Measurements from ENCODE around the gene EPSTI1.

Gene EPSTI1

DNA sequence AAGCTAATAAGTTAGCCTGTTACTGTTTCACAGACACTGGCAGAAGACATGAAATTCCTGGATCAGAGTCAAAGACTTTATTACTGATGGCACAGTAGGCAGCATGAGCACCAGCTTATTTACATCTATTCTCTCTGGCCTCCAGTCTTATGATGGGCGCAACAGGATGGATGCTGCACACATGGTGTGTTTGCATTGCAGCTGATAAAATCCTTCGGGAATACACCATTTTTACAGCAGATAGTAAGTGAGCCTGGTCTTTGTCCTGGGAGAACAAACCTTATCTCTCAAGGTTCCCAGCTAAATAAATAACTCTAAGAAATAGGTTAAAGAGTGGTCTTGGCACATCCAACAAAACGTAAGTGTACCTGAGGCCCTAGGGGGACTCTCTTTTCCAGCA, 16.0 kb downstream of the EPSTI1 start:
- no peak for DNase-seq (ENCODE audit: low read depth in 1 of 2, low spot score in 1 of 2)

DNA sequence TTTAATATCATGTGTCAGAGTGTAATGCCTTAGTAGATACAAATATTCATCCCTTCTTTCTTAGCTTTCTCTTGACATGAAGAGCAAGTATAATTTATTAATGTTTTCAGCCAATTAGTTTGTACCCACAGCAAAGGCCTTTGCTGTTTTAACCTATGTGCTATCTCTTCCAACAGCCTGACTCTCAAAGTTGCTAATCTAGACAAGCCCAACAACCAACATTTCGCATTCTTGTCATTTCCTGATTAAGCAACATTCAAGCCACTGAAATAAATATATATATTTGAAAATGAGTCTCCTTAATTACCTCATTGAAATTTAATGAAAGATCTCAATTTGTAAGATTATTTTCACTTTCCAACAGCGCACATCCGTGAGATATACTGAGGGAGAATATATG, 18.5 kb downstream of the EPSTI1 start:
- no peak for DNase-seq (ENCODE audit: low read depth in 1 of 2, low spot score in 1 of 2)

DNA sequence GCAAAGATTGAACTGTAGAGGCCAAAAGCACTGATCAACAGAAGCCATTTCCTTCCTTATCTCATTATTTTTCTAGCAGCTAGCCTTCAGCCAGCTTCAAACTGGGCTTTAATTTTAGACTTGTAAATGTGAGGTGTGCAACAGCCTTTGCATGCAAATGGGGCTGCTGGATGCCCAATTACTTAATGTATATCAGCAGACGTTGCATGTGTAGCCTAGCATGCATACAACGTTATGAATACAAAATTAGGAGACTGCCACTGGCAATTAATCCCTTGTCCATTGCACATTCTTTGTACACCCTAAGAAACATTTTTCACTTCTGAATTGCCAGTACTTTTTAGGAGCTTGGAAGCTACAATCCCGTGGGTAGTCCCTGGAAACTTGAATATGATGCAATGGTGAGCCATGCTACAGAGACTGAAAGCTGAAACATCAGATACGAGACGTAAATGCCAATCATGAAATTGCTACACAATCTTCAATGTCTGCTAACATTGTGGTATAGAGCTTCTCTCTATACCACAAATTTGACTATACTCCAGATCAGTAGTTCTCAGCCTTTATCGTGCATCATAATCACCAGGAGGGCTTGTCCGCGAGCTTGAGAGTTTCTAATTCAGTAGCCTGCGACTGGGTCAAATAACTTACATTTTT, 20.2 kb downstream of the EPSTI1 start:
- DNase-seq (ENCODE audit: low read depth in 1 of 2, low spot score in 1 of 2): no peak

GRCh38 chr13:42970824-42971690, 21.0 kb downstream of the EPSTI1 start:
- DNase-seq (ENCODE audit: low read depth in 1 of 2, low spot score in 1 of 2): no peak

GRCh38 chr13:42969565-42970172, 22.4 kb downstream of the EPSTI1 start:
- peak; percentile 60 to 68 for DNase-seq (ENCODE audit: low read depth in 1 of 2, low spot score in 1 of 2)

DNA sequence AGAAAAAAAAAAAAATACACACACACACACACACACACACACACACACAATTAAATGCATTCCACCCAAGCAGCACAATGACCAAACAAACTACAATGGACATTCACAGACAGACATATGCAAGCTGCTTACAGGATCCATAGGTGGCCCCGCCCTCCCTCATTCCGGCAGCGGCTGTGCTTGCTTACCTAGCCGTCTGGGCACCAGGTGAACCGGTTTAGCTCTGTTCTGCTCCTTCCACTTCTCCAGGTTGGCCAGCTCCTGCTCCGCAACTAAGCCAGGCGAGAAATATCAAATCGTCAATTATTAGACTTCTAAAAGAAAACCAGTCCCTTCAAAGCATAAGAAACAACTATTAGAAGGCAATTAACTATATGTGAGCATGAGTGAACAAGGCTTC, 23.1 kb downstream of the EPSTI1 start:
- no peak for DNase-seq (ENCODE audit: low read depth in 1 of 2, low spot score in 1 of 2)

- DNase-seq (ENCODE audit: low read depth in 1 of 2, low spot score in 1 of 2): no peak
Observed at GRCh38 chr13:42967660-42968059, 24.4 kb downstream of the EPSTI1 start.

- DNase-seq (ENCODE audit: low read depth in 1 of 2, low spot score in 1 of 2): no peak
Observed at GRCh38 chr13:42965281-42965680, 26.8 kb downstream of the EPSTI1 start.

DNA sequence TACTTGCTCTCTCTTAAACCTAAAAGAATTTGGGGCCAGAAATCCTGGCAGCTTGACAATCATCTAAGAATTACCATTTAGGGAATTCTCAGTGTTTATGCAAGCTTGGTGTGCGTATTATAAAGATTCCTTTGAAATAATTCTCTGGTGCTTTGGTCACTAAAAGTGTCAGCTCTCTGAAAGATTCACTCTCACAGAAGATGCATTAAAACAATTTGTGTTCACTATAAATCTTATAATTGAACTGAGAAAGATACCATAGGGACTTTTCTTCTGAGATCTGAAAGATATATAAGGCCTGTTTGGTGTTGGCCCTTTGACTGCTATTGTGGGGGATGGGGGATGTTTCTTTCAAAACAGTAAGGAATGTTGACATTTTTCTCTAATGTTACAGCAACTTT, 27.3 kb downstream of the EPSTI1 start:
- DNase-seq (ENCODE audit: low read depth in 1 of 2, low spot score in 1 of 2): no peak

DNA sequence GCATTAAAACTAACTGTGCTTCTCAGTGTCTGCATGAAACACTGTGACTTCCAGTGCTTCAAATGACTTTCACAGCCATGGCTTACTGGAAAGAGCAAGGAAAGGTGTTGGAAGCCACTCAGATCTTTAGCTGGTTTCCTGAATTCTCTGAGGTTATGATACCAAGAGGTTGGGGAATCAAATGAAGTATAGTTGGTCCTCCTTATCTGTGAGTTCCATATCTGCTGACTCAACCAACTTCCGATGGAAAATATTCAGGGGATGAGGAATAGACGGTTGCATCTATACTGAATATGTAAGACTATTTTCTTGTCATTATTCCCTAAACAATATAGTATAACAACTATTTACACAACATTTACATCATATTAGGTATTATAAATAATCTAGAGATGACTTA, 32.4 kb downstream of the EPSTI1 start:
- DNase-seq (ENCODE audit: low read depth in 1 of 2, low spot score in 1 of 2): no peak

- DNase-seq (ENCODE audit: low read depth in 1 of 2, low spot score in 1 of 2): no peak
Observed at GRCh38 chr13:42957881-42958280, 34.2 kb downstream of the EPSTI1 start.

DNA sequence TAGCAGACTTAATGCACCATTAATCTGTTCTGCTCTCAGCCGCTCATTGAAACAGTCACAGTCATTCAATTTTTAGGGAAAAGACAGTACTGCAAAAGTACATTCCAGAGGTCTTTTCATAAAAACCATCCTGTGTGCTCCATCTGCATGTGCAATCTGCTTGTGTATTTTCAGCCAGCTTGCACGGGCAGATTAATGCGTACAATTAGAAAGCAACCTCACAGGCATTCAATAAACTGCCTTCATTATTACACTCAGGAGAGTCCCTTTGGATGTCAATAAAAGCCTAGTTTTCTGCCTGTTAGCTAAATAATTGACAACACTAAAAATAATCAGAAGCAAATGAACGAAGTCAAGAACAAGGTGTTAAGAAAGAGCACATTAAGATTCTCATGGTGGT, 41.9 kb downstream of the EPSTI1 start:
- no peak for DNase-seq (ENCODE audit: low read depth in 1 of 2, low spot score in 1 of 2)

DNA sequence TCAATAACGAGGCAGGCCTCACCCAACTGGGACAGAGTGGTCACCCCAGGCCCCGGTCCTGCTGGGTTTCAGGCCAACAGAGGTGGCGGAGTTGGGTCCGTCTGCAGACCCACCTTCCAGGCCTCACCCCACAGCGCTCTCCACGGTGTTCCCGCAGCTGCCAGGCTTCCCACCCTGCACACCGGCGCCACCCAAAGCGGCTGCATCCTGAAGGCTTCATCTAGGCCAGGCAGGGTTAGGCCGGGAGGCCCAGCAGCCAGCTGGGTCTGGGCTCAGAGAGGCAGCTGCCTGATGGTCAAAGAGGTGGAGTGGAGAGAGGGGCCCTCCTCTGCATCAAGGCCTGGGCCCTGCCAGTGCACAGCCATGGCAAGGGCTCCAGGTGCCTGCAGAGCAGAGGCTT, 44.1 kb downstream of the EPSTI1 start:
- DNase-seq (ENCODE audit: low read depth in 1 of 2, low spot score in 1 of 2): no peak

DNA sequence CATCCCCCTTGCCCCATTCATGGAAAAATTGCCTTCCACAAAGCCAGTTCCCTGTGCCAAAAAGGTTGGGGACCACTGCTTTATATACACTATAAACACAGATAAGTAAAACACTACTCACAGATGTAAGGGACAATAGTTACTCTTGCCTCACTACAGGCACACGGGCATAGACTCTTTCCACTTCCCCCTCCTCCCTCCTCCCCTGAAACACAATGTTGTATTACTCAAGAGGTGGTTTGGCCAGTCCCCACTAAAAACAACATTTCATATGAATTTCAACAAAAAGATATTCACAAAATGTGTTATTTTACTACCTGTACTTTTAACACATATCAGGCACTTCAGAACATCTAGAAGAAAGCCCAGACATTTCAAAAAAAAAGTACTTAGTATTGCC, 45.1 kb downstream of the EPSTI1 start:
- no peak for DNase-seq (ENCODE audit: low read depth in 1 of 2, low spot score in 1 of 2)

DNA sequence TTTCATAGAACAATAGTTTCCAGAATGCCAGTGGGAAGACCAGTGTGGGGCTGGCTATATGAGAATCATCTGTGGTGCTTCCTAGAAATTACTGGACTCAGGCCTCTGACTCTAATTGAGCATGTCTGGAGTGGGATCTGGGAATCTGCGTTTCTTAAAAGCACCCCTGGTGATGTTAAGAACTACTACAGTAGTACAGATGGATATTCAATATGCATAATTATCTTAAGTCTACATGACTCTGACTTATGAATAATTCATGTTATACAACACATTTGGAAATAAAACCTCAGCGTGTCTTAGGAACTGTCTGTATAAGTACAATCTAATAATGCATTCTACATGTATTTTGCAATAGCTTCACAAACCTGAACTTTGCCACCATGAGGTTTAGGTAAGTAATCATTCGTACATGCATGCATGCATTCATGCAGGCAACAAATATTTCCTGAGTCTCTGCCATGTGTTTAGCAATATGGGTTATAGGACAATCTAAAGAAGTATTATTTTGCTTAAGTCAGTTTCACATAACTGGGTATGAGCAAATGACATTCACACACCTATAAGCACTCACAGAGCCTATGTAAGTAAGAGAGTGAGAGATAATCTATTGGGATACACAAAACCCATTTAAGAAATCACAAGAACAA, 62.0 kb downstream of the EPSTI1 start:
- DNase-seq (ENCODE audit: low read depth in 1 of 2, low spot score in 1 of 2): no peak

DNA sequence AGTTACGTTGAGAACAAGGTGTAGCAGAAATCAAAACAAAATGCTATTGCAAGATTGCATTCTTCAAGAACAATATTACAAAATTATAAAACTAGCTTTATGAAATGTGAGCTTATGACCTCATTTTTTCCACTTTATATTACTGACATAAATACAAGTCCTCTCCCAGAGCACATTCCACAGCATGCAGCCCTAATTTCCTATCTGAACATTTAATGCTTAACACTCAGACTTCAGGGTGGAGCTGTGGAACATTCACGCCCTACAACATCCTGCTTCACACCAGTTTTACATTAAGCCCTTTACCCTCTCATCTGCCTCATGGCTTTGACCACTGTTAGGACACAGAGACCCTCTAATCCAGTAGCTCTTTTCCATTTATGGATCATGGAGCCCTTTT, 65.5 kb downstream of the EPSTI1 start:
- no peak for DNase-seq (ENCODE audit: low read depth in 1 of 2, low spot score in 1 of 2)

GRCh38 chr13:42926043-42926442, 66.0 kb downstream of the EPSTI1 start:
- DNase-seq (ENCODE audit: low read depth in 1 of 2, low spot score in 1 of 2): no peak

DNA sequence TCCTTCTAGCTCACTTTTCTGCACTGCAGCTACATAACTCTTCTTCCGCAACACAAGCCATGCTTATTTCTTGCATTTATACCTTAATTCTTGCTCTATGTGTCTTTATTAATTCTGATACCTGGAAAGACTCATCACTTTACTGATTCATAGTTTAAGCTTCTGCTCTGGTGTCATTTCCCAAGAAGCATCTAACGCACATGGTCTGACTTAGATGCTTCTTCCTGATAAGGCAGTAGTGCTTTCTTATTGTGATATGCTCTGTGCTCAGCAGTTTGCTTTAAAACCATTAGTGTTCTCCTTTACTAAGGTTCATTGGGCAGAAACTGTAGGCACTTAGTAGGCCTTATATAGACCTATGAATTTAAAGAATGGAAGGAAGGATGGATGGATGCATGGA, 66.4 kb downstream of the EPSTI1 start:
- DNase-seq (ENCODE audit: low read depth in 1 of 2, low spot score in 1 of 2): no peak

- no peak for DNase-seq (ENCODE audit: low read depth in 1 of 2, low spot score in 1 of 2)
Observed at GRCh38 chr13:42924344-42924743, 67.7 kb downstream of the EPSTI1 start.

- DNase-seq (ENCODE audit: low read depth in 1 of 2, low spot score in 1 of 2): no peak
Observed at GRCh38 chr13:42907745-42908144, 84.3 kb downstream of the EPSTI1 start.

DNA sequence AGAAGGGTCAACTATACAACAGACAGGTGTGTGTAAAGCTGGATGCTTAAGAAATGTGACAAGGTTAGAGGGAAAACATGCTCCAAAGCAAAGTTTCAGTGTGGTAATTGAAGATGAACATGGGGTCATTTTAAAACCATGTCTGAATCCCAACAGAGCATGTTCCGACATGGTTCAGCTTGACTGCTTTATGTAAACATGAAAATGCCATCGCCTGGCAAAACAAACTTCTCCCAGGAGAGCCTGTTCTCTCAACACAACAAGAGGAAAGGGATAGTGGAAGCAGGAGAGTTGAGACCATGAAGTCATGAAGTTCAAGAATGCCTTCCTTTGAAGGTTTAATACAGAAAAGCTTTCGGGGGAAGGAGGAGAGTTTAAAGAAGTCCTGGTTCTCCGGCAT, 85.8 kb downstream of the EPSTI1 start:
- no peak for DNase-seq (ENCODE audit: low read depth in 1 of 2, low spot score in 1 of 2)

GRCh38 chr13:42905579-42905978, 86.5 kb downstream of the EPSTI1 start:
- DNase-seq (ENCODE audit: low read depth in 1 of 2, low spot score in 1 of 2): no peak

Measured in stimulated activated CD4-positive, alpha-beta T cell treated with anti-CD3 and anti-CD28 coated beads, Interleukin-15, amount 100 ng/mL, for 1 hour (primary cell).